Right cardiac atrium (tissue), 5 donors: ENCODE data around the gene IL6. TPM values are rescaled to one million over a fixed set of nuclear protein-coding genes. Genes with fewer than 3 reads are reported as not detected.

ENCODE experiments used
- ATAC-seq, 2 donors: fragments of 200-7000 bp; cut with Tn5 transposase; one replicate each; pipeline versions ENCODE4 v1.8.0 to v1.9.1; 2020; ENCODE audit warnings: moderate library complexity in 2 of 2, mild to moderate bottlenecking in 1 of 2
- DNase-seq, 3 donors: peaks; one replicate each; pipeline ENCODE4 v3.0.0-alpha.2; 2020
- H3K27ac ChIP-seq: one replicate; pipeline ENCODE4 v1.5.1; 2013; ENCODE audit warnings: mild to moderate bottlenecking, low read length, control low read depth, moderate library complexity
- H3K27me3 ChIP-seq: one replicate; pipeline ENCODE4 v1.6.1; 2013; ENCODE audit not compliant: control insufficient read depth, insufficient read depth
- H3K4me1 ChIP-seq: one replicate; pipeline ENCODE4 v1.6.1; 2013; ENCODE audit warnings: low read length; ENCODE audit not compliant: control insufficient read depth, insufficient read depth
- H3K4me3 ChIP-seq: one replicate; pipeline ENCODE4 v1.5.1; 2013; ENCODE audit warnings: low read length, control low read depth
- H3K9me3 ChIP-seq: one replicate; pipeline ENCODE4 v1.6.1; 2013; ENCODE audit warnings: low read length; ENCODE audit not compliant: control insufficient read depth
- WGBS: extraction: QIAGEN DNeasy Blood & Tissue Kit; methylation state at CpG from one replicate; pipeline ENCODE4 v1.1.7; 2013; 5-methylcytosine and 5-hydroxymethylcytosine counted together
- intact Hi-C, 4 donors: fragments of 100-400 bp; cut with DNase I; formaldehyde crosslinking; loops; one replicate each; pipeline versions ENCODE4 v1.11.0 to v1.14.0; 2022 to 2023
- polyA plus RNA-seq: library from polyadenylated mRNA; stranded (reverse); fragments of 200-250 nt; gene quantifications from one replicate; pipeline ENCODE4 v1.2.3, GENCODE V29; 2013
- total RNA-seq, 4 donors: library from RNA; stranded (reverse); fragmentation: NEBNext Ultra II Directional; extraction: Animal tissue kit (Norgen Biotek cat#: 25700); gene quantifications; one replicate each; pipeline ENCODE4 v1.2.1, GENCODE V29; 2021
- donor health status: healthy with polysubstance abuse.
- donor health status: DM: no; HTN: yes; CAD: no.
- donor health status: DM: no; HTN: no; CAD: no.
- donor health status: DM: no; HTN: yes; CAD: no; lungs with severe emphysema.
- donor health status: DM: yes; HTN: yes; CAD: no.

The IL6 gene
- total and polyA plus RNA-seq, 5 donors = 0.43 to 17.2 (median 1.3) TPM

- Histone ChIP-seq H3K27me3 (no peaks in the 10 kb centered on the region), H3K27ac (peak overlapping the region; percentile 6), H3K4me3 (no peak overlapping the region), H3K4me1 (peaks cover 8% of the 10 kb centered on the region), H3K9me3 (no peaks in the 10 kb centered on the region)
- WGBS = 49% methylated on average over 6 of the region's 6 CpGs
- intact Hi-C loops = no loop called here
- ATAC-seq (peak; percentile 71 to 78), DNase-seq (peak in 2 of 3 donors; percentile 38 to 54)
Measured at GRCh38 chr7:22718200-22718711, 8.7 kb upstream of the IL6 start.

DNA sequence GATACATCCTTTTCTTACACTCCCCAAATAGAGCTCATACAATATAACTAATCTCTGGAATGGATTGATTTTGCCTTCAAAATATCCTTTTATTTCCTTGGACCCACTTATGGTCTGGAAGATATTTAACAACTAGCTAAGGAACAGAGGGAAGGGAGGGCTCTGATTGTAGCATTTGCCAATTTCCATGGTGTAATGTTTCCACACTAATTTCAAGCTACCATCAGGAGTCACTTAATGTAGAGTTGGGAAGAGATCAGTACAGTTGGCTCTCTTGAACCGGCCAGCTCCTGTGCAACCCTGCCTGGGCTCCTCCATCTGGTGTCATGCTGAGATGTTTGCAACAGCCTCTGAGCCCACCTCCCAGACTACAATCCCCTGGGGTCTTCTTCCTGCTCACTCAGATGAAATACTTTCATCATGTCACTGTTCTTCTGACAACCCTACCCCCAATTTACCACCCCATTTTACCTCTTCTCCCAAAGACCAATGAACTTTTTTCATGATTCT lies 8.0 kb upstream of the IL6 start:
- ATAC-seq (peak; percentile 13 to 34), DNase-seq (no peak)
- Histone ChIP-seq H3K27me3 (no peaks in the 10 kb centered on the region), H3K4me1 (peaks cover 13% of the 10 kb centered on the region), H3K4me3 (no peak overlapping the region), H3K9me3 (no peaks in the 10 kb centered on the region), H3K27ac (no peak overlapping the region)
- 58% methylated on average over 1 of the region's 1 CpG for WGBS
- intact Hi-C loops = no loop called here

DNA sequence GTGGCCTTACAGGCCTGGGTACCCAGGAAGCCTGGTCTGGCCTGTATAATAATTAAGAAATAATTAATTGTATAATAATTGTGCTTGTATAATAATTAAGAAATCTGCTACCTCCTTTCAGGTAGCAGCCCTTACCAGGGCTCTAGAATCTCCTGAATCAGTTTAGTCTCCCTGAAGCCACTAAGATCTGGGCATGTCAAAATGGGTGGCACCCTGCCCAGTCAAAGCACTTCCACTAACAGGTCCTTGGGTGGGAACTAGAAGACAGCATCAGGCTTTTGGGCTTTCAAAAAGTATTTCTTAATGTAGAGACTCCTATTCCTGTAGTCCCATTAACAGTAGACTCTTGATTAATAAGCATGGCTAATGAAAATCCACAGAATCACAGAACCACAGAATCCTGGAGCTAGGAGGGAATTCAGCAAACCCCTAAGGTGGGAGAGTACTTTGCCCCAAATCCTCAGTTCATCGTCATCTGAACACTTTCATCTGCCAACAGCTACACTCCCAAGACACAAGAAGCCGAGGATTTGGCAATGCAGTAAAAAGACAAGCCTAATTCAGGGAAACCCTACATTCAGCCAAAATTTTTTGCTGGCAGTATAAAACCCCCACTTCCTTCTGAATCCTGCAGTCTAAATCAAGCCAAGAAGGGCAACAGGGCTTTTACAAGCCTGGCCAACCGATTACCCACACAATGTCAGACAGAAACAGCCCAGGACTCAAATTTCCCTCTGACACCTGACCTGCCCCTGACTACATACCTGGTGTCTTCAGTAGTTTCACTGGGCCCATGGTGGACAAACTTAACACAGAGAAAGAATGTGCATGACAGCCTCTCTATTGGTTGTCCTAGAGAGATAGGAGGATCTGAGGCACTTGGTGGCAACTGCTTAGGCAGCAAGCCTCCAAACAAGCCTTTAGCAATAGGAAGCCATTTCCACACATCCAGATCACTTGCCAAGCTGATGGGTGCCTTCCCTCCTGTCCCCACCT lies 5.9 kb upstream of the IL6 start:
- H3K27ac ChIP-seq = no peak overlapping the region
- H3K9me3 ChIP-seq = no peaks in the 10 kb centered on the region
- no peak overlapping the region for H3K4me3 ChIP-seq
- 40% methylated on average over 3 of the region's 3 CpGs for WGBS
- H3K4me1 ChIP-seq = peaks cover 17% of the 10 kb centered on the region
- DNase-seq (peak in 1 of 3 donors; percentile 71), ATAC-seq (peak; percentile 6 to 28)
- intact Hi-C loops = loop anchor here in 1 of 4 donors (10.0 kb wide), 1 partner anchor 156 kb away; no protein-coding TSS in a partner anchor
- H3K27me3 ChIP-seq = no peaks in the 10 kb centered on the region

DNA sequence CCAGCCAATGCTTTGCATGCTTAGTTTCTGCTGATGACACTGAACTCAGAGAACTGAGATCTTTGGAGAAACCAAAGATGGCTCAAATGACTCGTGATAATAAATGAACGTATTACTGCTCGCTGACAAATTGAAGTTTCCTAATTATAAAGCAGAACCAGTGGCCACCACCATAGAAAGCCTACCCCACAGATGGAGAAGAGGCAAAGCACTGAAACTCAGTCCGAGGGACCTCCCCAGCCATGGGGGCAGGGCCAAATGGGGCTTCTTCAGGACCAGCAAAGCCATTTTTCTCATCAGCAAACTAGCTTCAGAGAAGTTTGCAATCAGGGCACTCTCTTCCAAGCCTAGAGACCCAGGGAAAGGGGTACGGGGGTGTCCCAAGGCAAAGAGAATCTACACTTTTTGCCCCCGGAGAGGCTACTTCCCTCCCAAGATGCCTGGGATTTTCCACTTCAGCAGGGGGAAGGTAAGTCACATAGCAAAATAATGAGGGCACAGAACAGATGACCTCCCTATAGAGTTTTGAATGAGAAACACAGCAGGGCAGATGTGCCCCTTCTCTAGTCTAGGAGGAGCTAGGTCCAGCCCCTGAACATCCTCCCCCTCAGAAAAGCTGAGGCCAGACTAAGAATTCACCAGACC lies 4.3 kb upstream of the IL6 start:
- H3K4me3 ChIP-seq = no peak overlapping the region
- ATAC-seq (no peak), DNase-seq (no peak)
- peak overlapping the region; percentile 30 for H3K27ac ChIP-seq
- H3K9me3 ChIP-seq = no peaks in the 10 kb centered on the region
- 86% methylated on average over 6 of the region's 6 CpGs for WGBS
- H3K27me3 ChIP-seq = no peaks in the 10 kb centered on the region
- peaks cover 19% of the 10 kb centered on the region for H3K4me1 ChIP-seq
- intact Hi-C loops = loop anchor here in 1 of 4 donors (10.0 kb wide), 1 partner anchor 158 kb away; no protein-coding TSS in a partner anchor

GRCh38 chr7:22723181-22723601 lies 3.8 kb upstream of the IL6 start:
- 4% methylated on average over 2 of the region's 2 CpGs for WGBS
- Histone ChIP-seq H3K9me3 (no peaks in the 10 kb centered on the region), H3K27me3 (no peaks in the 10 kb centered on the region), H3K27ac (peak overlapping the region; percentile 30), H3K4me3 (no peak overlapping the region), H3K4me1 (peaks cover 19% of the 10 kb centered on the region)
- DNase-seq = peak; percentile 83 to 91 (median 87)
- intact Hi-C loops = loop anchor here in 1 of 4 donors (10.0 kb wide), 1 partner anchor 158 kb away; no protein-coding TSS in a partner anchor
- peak; percentile 15 to 38 for ATAC-seq

- H3K27me3 ChIP-seq = no peaks in the 10 kb centered on the region
- intact Hi-C loops = loop anchor here in 1 of 4 donors (10.0 kb wide), 1 partner anchor 159 kb away; no protein-coding TSS in a partner anchor
- 51% methylated on average over 4 of the region's 4 CpGs for WGBS
- H3K27ac ChIP-seq = peak overlapping the region; percentile 30
- DNase-seq = peak; percentile 55 to 71 (median 61)
- no peaks in the 10 kb centered on the region for H3K9me3 ChIP-seq
- H3K4me3 ChIP-seq = no peak overlapping the region
- peaks cover 19% of the 10 kb centered on the region for H3K4me1 ChIP-seq
- ATAC-seq = peak in 1 of 2 donors; percentile 13
Measured at GRCh38 chr7:22723637-22724036, 3.4 kb upstream of the IL6 start.

DNA sequence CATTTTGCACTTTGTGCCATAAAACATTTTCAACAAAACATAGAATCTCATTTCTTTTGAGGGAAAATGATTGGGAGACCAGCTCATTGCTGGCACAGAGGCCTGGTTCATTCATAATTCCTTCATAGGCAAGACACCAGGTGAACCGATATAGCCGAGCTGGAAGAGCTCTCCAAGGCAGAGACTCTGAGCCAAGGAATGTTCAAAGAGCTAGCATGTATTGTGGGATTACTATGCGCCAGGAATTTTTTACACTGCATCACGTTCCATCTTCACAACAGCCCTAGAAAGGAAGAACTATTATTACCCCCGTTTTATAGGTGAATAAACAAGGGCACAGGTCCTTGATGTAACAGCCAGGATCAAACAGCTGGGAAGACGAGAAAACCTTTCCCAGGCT lies 2.1 kb upstream of the IL6 start:
- intact Hi-C loops = loop anchor here (5.0 to 10.0 kb wide), 2 partner anchors 160 to 163 kb away; no protein-coding TSS in a partner anchor
- H3K4me1 ChIP-seq = peaks cover 19% of the 10 kb centered on the region

DNA sequence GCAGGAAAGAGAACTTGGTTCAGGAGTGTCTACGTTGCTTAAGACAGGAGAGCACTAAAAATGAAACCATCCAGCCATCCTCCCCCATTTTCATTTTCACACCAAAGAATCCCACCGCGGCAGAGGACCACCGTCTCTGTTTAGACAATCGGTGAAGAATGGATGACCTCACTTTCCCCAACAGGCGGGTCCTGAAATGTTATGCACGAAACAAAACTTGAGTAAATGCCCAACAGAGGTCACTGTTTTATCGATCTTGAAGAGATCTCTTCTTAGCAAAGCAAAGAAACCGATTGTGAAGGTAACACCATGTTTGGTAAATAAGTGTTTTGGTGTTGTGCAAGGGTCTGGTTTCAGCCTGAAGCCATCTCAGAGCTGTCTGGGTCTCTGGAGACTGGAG lies 1.4 kb upstream of the IL6 start:
- WGBS = 68% methylated on average over 9 of the region's 9 CpGs
- intact Hi-C loops = loop anchor here (5.0 to 10.0 kb wide), 2 partner anchors 161 to 163 kb away; no protein-coding TSS in a partner anchor
- H3K4me3 ChIP-seq = no peak overlapping the region

More for the DNA sequence above, 2.1 kb upstream of the IL6 start:
- Histone ChIP-seq H3K9me3 (no peaks in the 10 kb centered on the region), H3K27ac (no peak overlapping the region), H3K4me3 (no peak overlapping the region), H3K27me3 (no peaks in the 10 kb centered on the region)
- ATAC-seq (no peak), DNase-seq (no peak)
- WGBS = 81% methylated on average over 6 of the region's 6 CpGs

GRCh38 chr7:22726345-22726906 lies 574 bp upstream of the IL6 start:
- 10% methylated on average over 8 of the region's 8 CpGs for WGBS
- peak overlapping the region; percentile 21 for H3K4me3 ChIP-seq
- peaks cover 18% of the 10 kb centered on the region for H3K4me1 ChIP-seq
- ATAC-seq (peak; percentile 32 to 59), DNase-seq (peak; percentile 47 to 68 (median 62))
- intact Hi-C loops = loop anchor here (5.0 to 10.0 kb wide), 2 partner anchors 162 to 164 kb away; no protein-coding TSS in a partner anchor
- peak overlapping the region; percentile 11 for H3K27ac ChIP-seq
- no peaks in the 10 kb centered on the region for H3K9me3 ChIP-seq
- H3K27me3 ChIP-seq = no peaks in the 10 kb centered on the region

More for the DNA sequence above, 1.4 kb upstream of the IL6 start:
- H3K9me3 ChIP-seq = no peaks in the 10 kb centered on the region
- peaks cover 19% of the 10 kb centered on the region for H3K4me1 ChIP-seq
- ATAC-seq (no peak), DNase-seq (no peak)
- no peak overlapping the region for H3K27ac ChIP-seq
- no peaks in the 10 kb centered on the region for H3K27me3 ChIP-seq

DNA sequence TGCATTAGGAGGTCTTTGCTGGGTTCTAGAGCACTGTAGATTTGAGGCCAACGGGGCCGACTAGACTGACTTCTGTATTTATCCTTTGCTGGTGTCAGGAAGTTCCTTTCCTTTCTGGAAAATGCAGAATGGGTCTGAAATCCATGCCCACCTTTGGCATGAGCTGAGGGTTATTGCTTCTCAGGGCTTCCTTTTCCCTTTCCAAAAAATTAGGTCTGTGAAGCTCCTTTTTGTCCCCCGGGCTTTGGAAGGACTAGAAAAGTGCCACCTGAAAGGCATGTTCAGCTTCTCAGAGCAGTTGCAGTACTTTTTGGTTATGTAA lies 675 bp downstream of the IL6 start:
- intact Hi-C loops = loop anchor here (5.0 to 10.0 kb wide), 2 partner anchors 163 to 165 kb away; no protein-coding TSS in a partner anchor
- peaks cover 16% of the 10 kb centered on the region for H3K4me1 ChIP-seq
- no peaks in the 10 kb centered on the region for H3K9me3 ChIP-seq
- no peak for DNase-seq
- 44% methylated on average over 3 of the region's 3 CpGs for WGBS
- no peaks in the 10 kb centered on the region for H3K27me3 ChIP-seq
- peak overlapping the region; percentile 34 for H3K27ac ChIP-seq
- H3K4me3 ChIP-seq = peak overlapping the region; percentile 21
- ATAC-seq = no peak
